ENCODE results near the gene UQCRQ. TPM values are rescaled to one million over a fixed set of nuclear protein-coding genes. Genes with fewer than 3 reads are reported as not detected.

Gene UQCRQ
- total and polyA plus RNA-seq, 2 donors from 2014 or later, result 306 to 1,158 TPM

- H3K4me1 ChIP-seq (ENCODE audit: control insufficient read depth in 2 of 3, insufficient read depth in 2 of 3, low read depth in 1 of 3, low read length in 3 of 3), result peaks cover 0 to 24% (median 7%) of the 10 kb centered on the region in 3 donors
- intact Hi-C loops (cut with DNase I), result no loop called here
- peak overlapping the region in 1 of 2 donors; percentile 18 for H3K27ac ChIP-seq (ENCODE audit: low read depth in 2 of 2, low read length in 2 of 2)
- TF ChIP-seq CTCF (IDR thresholded peaks at IDR 0.05; ENCODE audit: borderline replicate concordance, extremely low read depth, insufficient read depth), result no peak
- H3K36me3 ChIP-seq (ENCODE audit: control insufficient read depth in 2 of 3, insufficient read depth in 3 of 3, low read length in 3 of 3), result peaks cover 7 to 36% (median 22%) of the 10 kb centered on the region in 3 donors
- H3K27me3 ChIP-seq (ENCODE audit: control insufficient read depth, insufficient read depth, low read length), result no peaks in the 10 kb centered on the region
- DNase-seq (no peak), FAIRE-seq (no peak)
- H3K9me3 ChIP-seq (ENCODE audit: control insufficient read depth in 2 of 3, insufficient read depth in 1 of 3, low read length in 3 of 3), result no peaks in the 10 kb centered on the region
- H3K9ac ChIP-seq (ENCODE audit: low read length in 3 of 3), result no peak overlapping the region
- H3K4me3 ChIP-seq (ENCODE audit: low read length in 3 of 3), result no peak overlapping the region
Observed at GRCh38 chr5:132877466-132877865, 11.0 kb downstream of the UQCRQ start.

DNA sequence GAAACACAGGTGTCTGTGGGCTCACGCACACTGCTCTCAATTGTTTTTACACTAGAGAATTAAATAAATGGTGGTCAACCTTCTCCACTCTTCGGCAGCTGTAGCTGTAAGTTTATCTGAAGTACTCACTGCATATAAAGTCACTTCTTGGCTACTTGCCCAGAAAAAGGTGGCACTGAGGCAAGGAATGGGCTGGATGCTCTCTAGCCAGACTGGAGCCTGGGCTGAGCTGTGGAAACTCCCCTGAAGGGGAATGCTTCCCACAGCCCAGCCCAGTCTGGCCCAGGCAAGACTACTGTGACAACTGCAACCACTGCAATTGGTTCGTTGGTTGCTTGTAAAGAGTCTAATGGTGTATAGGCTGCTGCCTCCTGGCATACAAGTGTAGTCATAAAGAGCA is 11.5 kb downstream of the UQCRQ start:
- Histone ChIP-seq H3K27me3 (ENCODE audit: control insufficient read depth, insufficient read depth, low read length) (no peaks in the 10 kb centered on the region), H3K27ac (ENCODE audit: low read depth in 2 of 2, low read length in 2 of 2) (peak overlapping the region in 1 of 2 donors; percentile 18), H3K4me1 (ENCODE audit: control insufficient read depth in 2 of 3, insufficient read depth in 2 of 3, low read depth in 1 of 3, low read length in 3 of 3) (peaks cover 0 to 20% (median 5%) of the 10 kb centered on the region in 3 donors), H3K9me3 (ENCODE audit: control insufficient read depth in 2 of 3, insufficient read depth in 1 of 3, low read length in 3 of 3) (no peaks in the 10 kb centered on the region), H3K36me3 (ENCODE audit: control insufficient read depth in 2 of 3, insufficient read depth in 3 of 3, low read length in 3 of 3) (peaks cover 7 to 36% (median 22%) of the 10 kb centered on the region in 3 donors), H3K4me3 (ENCODE audit: low read length in 3 of 3) (no peak overlapping the region), H3K9ac (ENCODE audit: low read length in 3 of 3) (no peak overlapping the region)
- TF ChIP-seq CTCF (IDR thresholded peaks at IDR 0.05; ENCODE audit: borderline replicate concordance, extremely low read depth, insufficient read depth), result no peak
- DNase-seq (peak in 1 of 5 donors; percentile 60), FAIRE-seq (no peak)
- intact Hi-C loops (cut with DNase I), result no loop called here

GRCh38 chr5:132883261-132883834 is 16.9 kb downstream of the UQCRQ start:
- DNase-seq (peak in 3 of 5 donors; percentile 54 to 87 (median 75)), FAIRE-seq (peak; percentile 44)
- intact Hi-C loops (cut with DNase I), result no loop called here
- H3K9ac ChIP-seq (ENCODE audit: low read length in 3 of 3), result no peak overlapping the region
- H3K27me3 ChIP-seq (ENCODE audit: control insufficient read depth, insufficient read depth, low read length), result no peaks in the 10 kb centered on the region
- no peaks in the 10 kb centered on the region for H3K9me3 ChIP-seq (ENCODE audit: control insufficient read depth in 2 of 3, insufficient read depth in 1 of 3, low read length in 3 of 3)
- H3K36me3 ChIP-seq (ENCODE audit: control insufficient read depth in 2 of 3, insufficient read depth in 3 of 3, low read length in 3 of 3), result peaks cover 25 to 53% (median 41%) of the 10 kb centered on the region in 3 donors
- H3K27ac ChIP-seq (ENCODE audit: low read depth in 2 of 2, low read length in 2 of 2), result no peak overlapping the region
- no peak overlapping the region for H3K4me3 ChIP-seq (ENCODE audit: low read length in 3 of 3)
- TF ChIP-seq CTCF (IDR thresholded peaks at IDR 0.05; ENCODE audit: borderline replicate concordance, extremely low read depth, insufficient read depth), result peak; percentile 66
- no peaks in the 10 kb centered on the region for H3K4me1 ChIP-seq (ENCODE audit: control insufficient read depth in 2 of 3, insufficient read depth in 2 of 3, low read depth in 1 of 3, low read length in 3 of 3)

All from kidney (tissue), 14 donors.